Endodermal cell (in vitro differentiated cells): Measurements from ENCODE around the gene CD52. TPM values are rescaled to one million over a fixed set of nuclear protein-coding genes. Genes with fewer than 3 reads are reported as not detected.
A peak's percentile ranks its signal among the peaks of the same experiment; 100 is the strongest.

ENCODE experiments used
- DNase-seq: peaks from one replicate; pipeline ENCODE4 v3.0.0-alpha.2; 2017
- H3K27ac ChIP-seq: 2 replicates; pipeline ENCODE4 v1.5.1; 2013; ENCODE audit warnings: mild to moderate bottlenecking, low read depth, low read length, moderate library complexity
- H3K27me3 ChIP-seq: 2 replicates; pipeline ENCODE4 v1.6.1; 2013; ENCODE audit warnings: mild to moderate bottlenecking, low read length, moderate library complexity; ENCODE audit not compliant: insufficient read depth, control insufficient read depth, poor library complexity, severe bottlenecking
- H3K36me3 ChIP-seq: 2 replicates; pipeline ENCODE4 v1.7.0; 2013; ENCODE audit warnings: mild to moderate bottlenecking, low read length, moderate library complexity; ENCODE audit not compliant: control insufficient read depth, insufficient read depth
- H3K4me1 ChIP-seq: one replicate; pipeline ENCODE4 v1.7.0; 2013; ENCODE audit warnings: low read length; ENCODE audit not compliant: control insufficient read depth, insufficient read depth
- H3K4me3 ChIP-seq: 2 replicates; pipeline ENCODE4 v1.5.1; 2013; ENCODE audit warnings: mild to moderate bottlenecking, low read length, moderate library complexity
- H3K9ac ChIP-seq: 2 replicates; pipeline ENCODE4 v1.6.1; 2013; ENCODE audit warnings: mild to moderate bottlenecking, low read length, moderate library complexity; ENCODE audit not compliant: poor library complexity, severe bottlenecking; ENCODE audit errors: extremely low read depth
- H3K9me3 ChIP-seq: 2 replicates; pipeline ENCODE4 v1.6.1; 2013; ENCODE audit warnings: mild to moderate bottlenecking, low read length, moderate library complexity; ENCODE audit not compliant: control insufficient read depth
- H3K27ac Mint-ChIP-seq: 2 replicates; pipeline ENCODE4 v1.8.0; 2020; ENCODE audit warnings: mixed read lengths
- H3K27me3 Mint-ChIP-seq: 2 replicates; pipeline ENCODE4 v1.8.0; 2021; ENCODE audit warnings: mild to moderate bottlenecking, mixed read lengths; ENCODE audit not compliant: insufficient read depth
- H3K36me3 Mint-ChIP-seq: 2 replicates; pipeline ENCODE4 v1.8.0; 2020; ENCODE audit warnings: low read depth, mixed read lengths
- H3K4me1 Mint-ChIP-seq: 2 replicates; pipeline ENCODE4 v1.8.0; 2020; ENCODE audit warnings: mixed read lengths
- H3K4me3 Mint-ChIP-seq: 2 replicates; pipeline ENCODE4 v1.8.0; 2020; ENCODE audit warnings: mild to moderate bottlenecking, moderate library complexity, mixed read lengths
- H3K9me3 Mint-ChIP-seq: 2 replicates; pipeline ENCODE4 v1.8.0; 2020; ENCODE audit warnings: mild to moderate bottlenecking, mixed read lengths
- CTCF ChIP-seq: fragments of 200-600 bp; sonication (generic); conservative IDR thresholded peaks from 2 replicates; pipeline ENCODE4 v1.5.0; 2021; ENCODE audit warnings: antibody characterized with exemption, mild to moderate bottlenecking
- WGBS, 2 experiments: methylation state at CpG; one replicate each; pipeline versions ENCODE4 v1.1.5 to v1.1.7; 2013; ENCODE audit warnings: missing lambda C conversion rate in 2 of 2, mixed read lengths in 1 of 2; ENCODE audit not compliant: insufficient coverage in 1 of 2, insufficient read length in 1 of 2; 5-methylcytosine and 5-hydroxymethylcytosine counted together
- total RNA-seq, 2 donors: library from RNA; stranded (reverse); fragmentation: NEBNext Ultra II Directional in 1 of 2; extraction: Animal tissue kit (Norgen Biotek cat#: 25700) in 1 of 2; gene quantifications; 2 replicates in 1 of 2; 3 replicates in 1 of 2; pipeline ENCODE4 v1.2.1, GENCODE V29; 2021

Gene CD52
- total RNA-seq, 2 donors from 2014 or later = 3.7 to 4.4 TPM

GRCh38 chr1:26290122-26290881 is 27.5 kb upstream of the CD52 start:
- H3K27me3 ChIP-seq = no peaks in the 10 kb centered on the region
- Mint-ChIP-seq H3K9me3 (no peaks in the 10 kb centered on the region), H3K4me3 (no peak overlapping the region), H3K27ac (peak overlapping the region; percentile 61), H3K27me3 (no peaks in the 10 kb centered on the region), H3K4me1 (peaks cover 15% of the 10 kb centered on the region), H3K36me3 (peaks cover 5% of the 10 kb centered on the region)
- TF ChIP-seq CTCF = no peak
- DNase-seq = peak; percentile 80
- no peaks in the 10 kb centered on the region for H3K9me3 ChIP-seq
- WGBS, 2 experiments = 69 to 81% methylated on average over 5 to 11 of the region's 11 CpGs
- H3K9ac ChIP-seq = no peak overlapping the region
- no peaks in the 10 kb centered on the region for H3K36me3 ChIP-seq
- no peaks in the 10 kb centered on the region for H3K4me1 ChIP-seq
- no peak overlapping the region for H3K4me3 ChIP-seq
- H3K27ac ChIP-seq = no peak overlapping the region

GRCh38 chr1:26290882-26291261 is 26.9 kb upstream of the CD52 start:
- Histone ChIP-seq H3K9ac (no peak overlapping the region), H3K27me3 (no peaks in the 10 kb centered on the region), H3K4me3 (no peak overlapping the region), H3K4me1 (no peaks in the 10 kb centered on the region), H3K9me3 (no peaks in the 10 kb centered on the region), H3K27ac (peak overlapping the region; percentile 68), H3K36me3 (no peaks in the 10 kb centered on the region)
- Mint-ChIP-seq H3K4me3 (no peak overlapping the region), H3K27ac (peak overlapping the region; percentile 61), H3K36me3 (peaks cover 5% of the 10 kb centered on the region), H3K27me3 (no peaks in the 10 kb centered on the region), H3K9me3 (no peaks in the 10 kb centered on the region), H3K4me1 (peaks cover 14% of the 10 kb centered on the region)
- no peak for TF ChIP-seq CTCF
- 76% methylated on average over 11 of the region's 11 CpGs; no CpG with 5 or more reads in 1 of the 2 experiments for WGBS, 2 experiments
- DNase-seq = peak; percentile 65

GRCh38 chr1:26291433-26291832 is 26.3 kb upstream of the CD52 start:
- Histone ChIP-seq H3K4me3 (no peak overlapping the region), H3K9ac (no peak overlapping the region), H3K4me1 (no peaks in the 10 kb centered on the region), H3K27me3 (no peaks in the 10 kb centered on the region), H3K9me3 (no peaks in the 10 kb centered on the region), H3K36me3 (no peaks in the 10 kb centered on the region), H3K27ac (no peak overlapping the region)
- no peak for DNase-seq
- TF ChIP-seq CTCF = no peak
- 93 to 99% methylated on average over 2 to 3 of the region's 3 CpGs for WGBS, 2 experiments
- Mint-ChIP-seq H3K27ac (no peak overlapping the region), H3K9me3 (no peaks in the 10 kb centered on the region), H3K27me3 (no peaks in the 10 kb centered on the region), H3K36me3 (peaks cover 8% of the 10 kb centered on the region), H3K4me3 (no peak overlapping the region), H3K4me1 (peaks cover 14% of the 10 kb centered on the region)
